Thymus (tissue), 11 donors: ENCODE results near the gene LYSMD1. TPM values are rescaled to one million over a fixed set of nuclear protein-coding genes. Genes with fewer than 3 reads are reported as not detected.
A peak's percentile ranks its signal among the peaks of the same experiment; 100 is the strongest.
"Not testable (repeated sequence)": the region's sequence is repeated elsewhere in the genome, so short reads cannot be mapped to it uniquely, and the experiment has no call there.

ENCODE experiments used
- DNase-seq, 9 donors: peaks; one replicate each; pipeline ENCODE4 v3.0.0-alpha.2; 2013; ENCODE audit warnings: low spot score in 9 of 9, low read depth in 6 of 9, missing footprints in 1 of 9
- H3K27ac ChIP-seq, 2 donors: one replicate each; pipeline ENCODE4 v1.5.1; 2013; ENCODE audit warnings: control low read depth in 1 of 2, low read depth in 1 of 2, low read length in 1 of 2, mild to moderate bottlenecking in 1 of 2, moderate library complexity in 1 of 2
- H3K27me3 ChIP-seq, 2 donors: one replicate each; pipeline ENCODE4 v1.5.1; 2013; ENCODE audit warnings: low read length in 1 of 2; ENCODE audit not compliant: control insufficient read depth in 2 of 2, insufficient read depth in 1 of 2
- H3K36me3 ChIP-seq, 2 donors: one replicate each; pipeline ENCODE4 v1.5.1; 2013; ENCODE audit warnings: low read length in 1 of 2, mild to moderate bottlenecking in 1 of 2, moderate library complexity in 1 of 2; ENCODE audit not compliant: control insufficient read depth in 2 of 2, insufficient read depth in 2 of 2
- H3K4me1 ChIP-seq, 2 donors: one replicate each; pipeline ENCODE4 v1.5.1; 2013; ENCODE audit warnings: low read length in 2 of 2; ENCODE audit not compliant: control insufficient read depth in 2 of 2, insufficient read depth in 2 of 2
- H3K4me3 ChIP-seq, 2 donors: one replicate each; pipeline ENCODE4 v1.5.1; 2013; ENCODE audit warnings: low read length in 2 of 2, control low read depth in 1 of 2, mild to moderate bottlenecking in 1 of 2
- H3K9me3 ChIP-seq, 2 donors: one replicate each; pipeline ENCODE4 v1.5.1; 2013; ENCODE audit warnings: low read length in 1 of 2, mild to moderate bottlenecking in 1 of 2; ENCODE audit not compliant: control insufficient read depth in 2 of 2, insufficient read depth in 1 of 2
- WGBS: extraction: QIAGEN DNeasy Blood & Tissue Kit; methylation state at CpG from one replicate; pipeline ENCODE4 v1.1.7; 2013; 5-methylcytosine and 5-hydroxymethylcytosine counted together
- polyA plus RNA-seq: library from polyadenylated mRNA; stranded (reverse); fragments of 200-250 nt; gene quantifications from one replicate; pipeline ENCODE4 v1.2.3, GENCODE V29; 2013
- total RNA-seq: library from RNA; stranded (reverse); fragments of 120-200 nt; gene quantifications from one replicate; pipeline ENCODE4 v1.2.4, GENCODE V29; 2013
- donor health status: healthy.

LYSMD1 gene
- total and polyA plus RNA-seq, 2 donors = 7.7 to 11.9 TPM

DNA sequence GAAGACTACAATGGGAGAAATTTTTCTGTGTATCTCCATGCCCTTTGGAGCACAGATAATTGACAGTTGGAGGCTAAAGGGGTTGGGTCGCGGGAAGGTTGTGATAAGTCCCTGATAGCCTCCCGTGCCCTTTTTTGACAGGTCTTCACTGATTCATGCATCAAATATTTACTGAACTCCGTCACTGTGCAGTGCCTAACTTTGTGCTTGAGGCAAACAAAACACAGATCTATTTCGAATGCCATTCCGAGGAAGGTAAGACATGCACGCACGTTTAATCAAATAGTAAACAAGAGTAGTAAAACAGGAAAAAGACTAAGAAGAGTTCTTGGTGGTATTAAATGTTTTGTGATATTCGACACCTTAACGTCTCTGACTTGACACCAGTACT, 32.2 kb upstream of the LYSMD1 start:
- peak overlapping the region; percentile 86 to 97 for H3K4me3 ChIP-seq
- no peak for DNase-seq
- peak overlapping the region; percentile 3 to 57 for H3K27ac ChIP-seq
- peaks cover 2 to 5% of the 10 kb centered on the region in 2 donors for H3K27me3 ChIP-seq
- no peaks in the 10 kb centered on the region for H3K9me3 ChIP-seq
- H3K36me3 ChIP-seq = peaks cover 7 to 11% of the 10 kb centered on the region in 2 donors
- 22% methylated on average over 10 of the region's 10 CpGs for WGBS
- H3K4me1 ChIP-seq = peaks cover 6 to 14% of the 10 kb centered on the region in 2 donors

DNA sequence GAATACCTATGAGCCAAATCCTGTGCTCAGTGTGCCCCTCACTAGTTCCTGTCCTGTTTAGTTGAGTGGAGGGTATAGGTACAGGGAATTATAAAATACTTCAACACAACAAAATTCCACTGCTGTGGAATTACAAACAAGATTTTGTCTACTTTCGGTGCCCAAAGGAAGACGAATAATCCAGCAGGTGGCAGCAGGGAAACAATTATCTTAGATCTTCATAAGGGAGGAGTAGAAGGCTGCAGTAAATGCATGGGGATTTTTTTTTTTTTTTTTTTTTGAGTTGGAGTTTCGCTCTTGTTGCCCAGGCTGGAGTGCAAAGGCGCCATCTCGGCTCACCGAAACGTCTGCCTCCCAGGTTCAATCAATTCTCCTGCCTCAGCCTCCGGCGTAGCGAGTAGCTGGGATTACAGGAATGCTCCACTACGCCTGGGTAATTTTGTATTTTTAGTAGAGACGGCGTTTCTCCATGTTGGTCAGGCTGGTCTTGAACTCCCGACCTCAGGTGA, 30.6 kb upstream of the LYSMD1 start:
- WGBS = 43% methylated on average over 14 of the region's 14 CpGs
- Histone ChIP-seq H3K27me3 (peaks cover 2 to 5% of the 10 kb centered on the region in 2 donors), H3K4me1 (peaks cover 6 to 14% of the 10 kb centered on the region in 2 donors), H3K9me3 (no peaks in the 10 kb centered on the region), H3K36me3 (no peaks in the 10 kb centered on the region), H3K27ac (no peak overlapping the region), H3K4me3 (no peak overlapping the region)
- DNase-seq = peak in 6 of 9 donors; percentile 39 to 80 (median 49)

- not testable (repeated sequence) for H3K9me3 ChIP-seq, DNase-seq, H3K27ac ChIP-seq, H3K36me3 ChIP-seq, H3K27me3 ChIP-seq, H3K4me3 ChIP-seq
- 92% methylated on average over 17 of the region's 17 CpGs for WGBS
- peaks cover 5 to 17% of the 10 kb centered on the region in 2 donors for H3K4me1 ChIP-seq
Measured at GRCh38 chr1:151194894-151195594, 29.3 kb upstream of the LYSMD1 start.

DNA sequence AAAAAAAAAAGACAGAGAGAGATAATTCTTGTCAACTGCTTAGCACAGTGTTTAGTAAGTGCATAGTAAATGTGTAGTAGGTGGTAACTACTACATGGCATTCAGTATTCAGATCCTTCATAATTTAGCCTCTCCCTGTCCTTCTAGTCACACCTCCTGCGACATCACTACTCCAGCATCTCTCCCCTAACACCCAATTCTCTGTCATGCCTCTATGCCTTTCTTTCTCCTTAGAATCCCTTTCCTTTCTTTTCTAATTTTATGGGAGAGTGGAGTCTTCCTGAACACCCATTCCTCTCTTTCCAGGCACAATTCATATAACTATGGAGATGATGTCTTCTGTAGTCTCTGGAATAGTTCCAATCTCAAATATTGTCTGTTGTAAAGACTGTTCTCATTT, 28.2 kb upstream of the LYSMD1 start:
- Histone ChIP-seq H3K36me3 (no peaks in the 10 kb centered on the region), H3K4me3 (no peak overlapping the region), H3K27me3 (peaks cover 2 to 5% of the 10 kb centered on the region in 2 donors), H3K9me3 (no peaks in the 10 kb centered on the region), H3K4me1 (peaks cover 4 to 17% of the 10 kb centered on the region in 2 donors), H3K27ac (no peak overlapping the region)
- no peak for DNase-seq
- WGBS = 90% methylated on average over 1 of the region's 1 CpG

DNA sequence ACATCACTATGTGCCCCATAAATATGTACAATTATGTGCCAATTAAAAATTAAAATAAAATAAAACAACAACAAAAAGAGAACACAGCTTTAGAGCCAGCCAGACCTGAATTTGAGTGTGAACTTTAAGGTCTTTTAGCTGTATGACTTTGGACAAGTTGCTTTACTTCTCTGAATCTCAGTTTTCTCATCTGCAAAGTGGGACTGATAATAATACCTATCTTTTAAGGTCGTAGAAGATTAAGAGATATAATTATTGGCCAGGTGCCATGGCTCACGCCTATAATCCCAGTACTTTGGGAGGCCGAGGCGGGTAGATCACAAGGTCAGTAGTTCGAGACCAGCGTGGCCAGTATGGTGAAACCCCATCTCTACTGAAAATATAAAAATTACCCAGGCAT, 27.6 kb upstream of the LYSMD1 start:
- no peak overlapping the region for H3K27ac ChIP-seq
- H3K4me3 ChIP-seq = no peak overlapping the region
- H3K27me3 ChIP-seq = peaks cover 2 to 5% of the 10 kb centered on the region in 2 donors
- H3K9me3 ChIP-seq = no peaks in the 10 kb centered on the region
- WGBS = 88% methylated on average over 6 of the region's 6 CpGs
- H3K4me1 ChIP-seq = peaks cover 10 to 23% of the 10 kb centered on the region in 2 donors
- no peaks in the 10 kb centered on the region for H3K36me3 ChIP-seq
- no peak for DNase-seq

GRCh38 chr1:151192047-151192446, 26.3 kb upstream of the LYSMD1 start:
- no peak overlapping the region for H3K4me3 ChIP-seq
- no peak for DNase-seq
- no peaks in the 10 kb centered on the region for H3K9me3 ChIP-seq
- peaks cover 10 to 18% of the 10 kb centered on the region in 2 donors for H3K4me1 ChIP-seq
- H3K27ac ChIP-seq = no peak overlapping the region
- no peaks in the 10 kb centered on the region for H3K36me3 ChIP-seq
- peaks cover 2 to 5% of the 10 kb centered on the region in 2 donors for H3K27me3 ChIP-seq
- WGBS = 88% methylated on average over 7 of the region's 7 CpGs

- H3K4me1 ChIP-seq = peaks cover 10 to 16% of the 10 kb centered on the region in 2 donors
- H3K9me3 ChIP-seq = no peaks in the 10 kb centered on the region
- peak within 1 kb of the TSS; percentile 51 to 83 for H3K4me3 ChIP-seq
- DNase-seq = peak; percentile 79 to 95 (median 88)
- peaks cover 9 to 11% of the 10 kb centered on the region in 2 donors for H3K36me3 ChIP-seq
- under 1% methylated on average over 42 of the region's 42 CpGs for WGBS
- peak within 1 kb of the TSS; percentile 77 to 91 for H3K27ac ChIP-seq
- H3K27me3 ChIP-seq = peaks cover 2 to 5% of the 10 kb centered on the region in 2 donors
Measured at GRCh38 chr1:151189637-151190445, 24.1 kb upstream of the LYSMD1 start, which contains the start of gene VPS72. TSS of gene VPS72 (minus strand) at chr1:151190197. CDS start at chr1:151190121, 76 bp downstream.

DNA sequence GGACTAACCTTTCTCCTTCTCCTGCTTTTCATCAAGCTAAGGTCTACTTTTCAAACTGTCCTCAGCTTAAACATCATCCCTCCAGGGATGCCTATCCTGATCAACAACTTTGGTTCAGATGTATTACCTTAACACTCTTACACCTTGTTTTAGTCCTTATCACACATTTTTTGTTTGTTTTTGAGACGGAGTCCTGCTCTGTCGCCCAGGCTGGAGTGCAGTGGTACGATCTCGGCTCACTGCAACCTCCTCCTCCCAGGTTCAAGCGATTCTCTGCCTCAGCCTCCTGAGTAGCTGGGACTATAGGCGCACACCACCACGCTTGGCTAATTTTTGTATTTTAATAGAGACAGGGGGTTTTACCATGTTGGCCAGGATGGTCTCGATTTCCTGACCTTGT, 23.0 kb upstream of the LYSMD1 start:
- not testable (repeated sequence) for H3K27ac ChIP-seq

GRCh38 chr1:151187205-151187604, 21.5 kb upstream of the LYSMD1 start:
- Histone ChIP-seq H3K4me3 (no peak overlapping the region), H3K27me3 (no peaks in the 10 kb centered on the region), H3K27ac (no peak overlapping the region), H3K9me3 (no peaks in the 10 kb centered on the region), H3K36me3 (peaks cover 19 to 33% of the 10 kb centered on the region in 2 donors), H3K4me1 (peaks cover 10 to 16% of the 10 kb centered on the region in 2 donors)
- no peak for DNase-seq
- WGBS = 100% methylated on average over 1 of the region's 1 CpG

More for the DNA sequence above, 23.0 kb upstream of the LYSMD1 start:
- peaks cover 10 to 16% of the 10 kb centered on the region in 2 donors for H3K4me1 ChIP-seq
- not testable (repeated sequence) for H3K27me3 ChIP-seq, DNase-seq, H3K9me3 ChIP-seq
- WGBS = 93% methylated on average over 8 of the region's 8 CpGs
- H3K36me3 ChIP-seq = peaks cover 14 to 20% of the 10 kb centered on the region in 2 donors
- peak overlapping the region; percentile 51 to 83 for H3K4me3 ChIP-seq
